Measurements from ENCODE around the gene RPH3AL. TPM values are rescaled to one million over a fixed set of nuclear protein-coding genes. Genes with fewer than 3 reads are reported as not detected.
A peak's percentile ranks its signal among the peaks of the same experiment; 100 is the strongest.

RPH3AL gene
- total and polyA plus RNA-seq, 8 donors = 8.9 to 57.1 (median 11.0) TPM

GRCh38 chr17:302300-302698, 50.3 kb downstream of the RPH3AL start:
- DNase-seq (peak in 1 of 4 donors; percentile 54), ATAC-seq (peak; percentile 31)
- Histone ChIP-seq H3K4me1 (no peaks in the 10 kb centered on the region), H3K9me3 (no peaks in the 10 kb centered on the region), H3K27me3 (peaks cover 0 to 7% of the 10 kb centered on the region in 2 donors), H3K27ac (peak overlapping the region in 1 of 2 donors; percentile 38), H3K4me3 (no peak overlapping the region), H3K36me3 (no peaks in the 10 kb centered on the region)
- intact Hi-C loops (cut with DNase I) = no loop called here
- no peak for TF ChIP-seq CTCF (IDR thresholded peaks at IDR 0.05)

GRCh38 chr17:301681-302299, 50.8 kb downstream of the RPH3AL start:
- peaks cover 0 to 7% of the 10 kb centered on the region in 2 donors for H3K27me3 ChIP-seq
- no peaks in the 10 kb centered on the region for H3K9me3 ChIP-seq
- no peak for TF ChIP-seq CTCF (IDR thresholded peaks at IDR 0.05)
- no peak overlapping the region for H3K4me3 ChIP-seq
- ATAC-seq (no peak), DNase-seq (peak in 2 of 4 donors; percentile 13 to 51)
- H3K4me1 ChIP-seq = no peaks in the 10 kb centered on the region
- H3K36me3 ChIP-seq = no peaks in the 10 kb centered on the region
- intact Hi-C loops (cut with DNase I) = no loop called here
- H3K27ac ChIP-seq = peak overlapping the region in 1 of 2 donors; percentile 38

GRCh38 chr17:300881-301280, 51.7 kb downstream of the RPH3AL start:
- Histone ChIP-seq H3K4me3 (no peak overlapping the region), H3K9me3 (no peaks in the 10 kb centered on the region), H3K36me3 (no peaks in the 10 kb centered on the region), H3K27me3 (peaks cover 0 to 7% of the 10 kb centered on the region in 2 donors), H3K27ac (no peak overlapping the region), H3K4me1 (no peaks in the 10 kb centered on the region)
- peak in 1 of 4 donors; percentile 28 for DNase-seq
- TF ChIP-seq CTCF (IDR thresholded peaks at IDR 0.05) = no peak
- no peak for ATAC-seq
- intact Hi-C loops (cut with DNase I) = no loop called here

GRCh38 chr17:299546-299945, 53.1 kb downstream of the RPH3AL start:
- H3K4me3 ChIP-seq = no peak overlapping the region
- intact Hi-C loops (cut with DNase I) = no loop called here
- no peaks in the 10 kb centered on the region for H3K4me1 ChIP-seq
- no peak for TF ChIP-seq CTCF (IDR thresholded peaks at IDR 0.05)
- peaks cover 0 to 6% of the 10 kb centered on the region in 2 donors for H3K27me3 ChIP-seq
- H3K9me3 ChIP-seq = no peaks in the 10 kb centered on the region
- no peak overlapping the region for H3K27ac ChIP-seq
- no peaks in the 10 kb centered on the region for H3K36me3 ChIP-seq
- no peak for ATAC-seq
- peak in 1 of 4 donors; percentile 71 for DNase-seq

- DNase-seq = peak in 1 of 4 donors; percentile 54
- no peak overlapping the region for H3K4me3 ChIP-seq
- peak; percentile 21 for ATAC-seq
- TF ChIP-seq CTCF (IDR thresholded peaks at IDR 0.05) = no peak
- no peaks in the 10 kb centered on the region for H3K4me1 ChIP-seq
- H3K27me3 ChIP-seq = no peaks in the 10 kb centered on the region
- no peaks in the 10 kb centered on the region for H3K36me3 ChIP-seq
- no peak overlapping the region for H3K27ac ChIP-seq
- H3K9me3 ChIP-seq = no peaks in the 10 kb centered on the region
- intact Hi-C loops (cut with DNase I) = no loop called here
These were observed 53.7 kb downstream of the RPH3AL start for GRCh38 chr17:298791-299450.

Measured in left lung (tissue), 10 donors.